Ovary (tissue), 3 donors: ENCODE data around the gene AK1.

Experiments used
- POLR2A ChIP-seq: fragments of 450-650 bp; IDR thresholded peaks from one replicate; pipeline ENCODE4 v1.6.1; 2017; ENCODE audit warnings: antibody characterized with exemption, mild to moderate bottlenecking, moderate library complexity
- TF ChIP-seq, protein P1 (sequence below), 3 donors: fragments of 450-650 bp in 2 of 3; fragments of 200-600 bp in 1 of 3; IDR thresholded peaks; one replicate each; pipeline versions ENCODE4 v1.5.1 to v1.8.0; 2016 to 2022; ENCODE audit warnings: antibody characterized with exemption in 3 of 3, mild to moderate bottlenecking in 1 of 3
- donor health status: DM: no; HTN: no; CAD: no.

DNA sequence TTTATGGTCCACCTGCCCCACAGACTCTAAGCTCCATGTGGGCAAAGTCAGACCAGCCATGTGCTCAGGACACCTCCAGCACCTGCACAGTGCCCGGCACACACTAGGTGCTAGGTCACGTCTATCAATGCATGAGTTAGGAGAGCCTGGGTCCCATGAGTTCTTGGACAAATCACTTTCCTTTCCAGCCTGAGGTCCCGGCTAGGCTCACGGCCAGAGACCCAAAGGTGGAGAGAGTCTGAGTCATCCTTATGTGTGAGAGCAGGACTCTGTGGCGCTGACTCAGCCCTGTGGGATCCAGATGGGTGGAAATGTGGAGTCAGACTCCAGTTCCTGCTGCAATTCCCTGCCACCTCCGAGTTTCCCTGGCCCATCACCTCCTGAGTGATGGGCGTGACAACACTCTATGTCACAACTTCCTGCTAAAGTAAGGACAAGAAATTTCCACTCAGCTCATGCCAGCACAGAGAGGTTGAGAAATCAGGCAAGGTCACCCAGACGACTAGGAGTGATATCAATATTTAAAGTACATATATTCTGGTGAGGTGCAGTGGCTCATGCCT is 41.9 kb upstream of the AK1 start:
- TF ChIP-seq POLR2A = no peak
- TF ChIP-seq, protein P1, sequence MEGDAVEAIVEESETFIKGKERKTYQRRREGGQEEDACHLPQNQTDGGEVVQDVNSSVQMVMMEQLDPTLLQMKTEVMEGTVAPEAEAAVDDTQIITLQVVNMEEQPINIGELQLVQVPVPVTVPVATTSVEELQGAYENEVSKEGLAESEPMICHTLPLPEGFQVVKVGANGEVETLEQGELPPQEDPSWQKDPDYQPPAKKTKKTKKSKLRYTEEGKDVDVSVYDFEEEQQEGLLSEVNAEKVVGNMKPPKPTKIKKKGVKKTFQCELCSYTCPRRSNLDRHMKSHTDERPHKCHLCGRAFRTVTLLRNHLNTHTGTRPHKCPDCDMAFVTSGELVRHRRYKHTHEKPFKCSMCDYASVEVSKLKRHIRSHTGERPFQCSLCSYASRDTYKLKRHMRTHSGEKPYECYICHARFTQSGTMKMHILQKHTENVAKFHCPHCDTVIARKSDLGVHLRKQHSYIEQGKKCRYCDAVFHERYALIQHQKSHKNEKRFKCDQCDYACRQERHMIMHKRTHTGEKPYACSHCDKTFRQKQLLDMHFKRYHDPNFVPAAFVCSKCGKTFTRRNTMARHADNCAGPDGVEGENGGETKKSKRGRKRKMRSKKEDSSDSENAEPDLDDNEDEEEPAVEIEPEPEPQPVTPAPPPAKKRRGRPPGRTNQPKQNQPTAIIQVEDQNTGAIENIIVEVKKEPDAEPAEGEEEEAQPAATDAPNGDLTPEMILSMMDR (IDR thresholded peaks at IDR 0.05) = no peak
